ENCODE data around the gene FBXL16.

The FBXL16 gene

DNA sequence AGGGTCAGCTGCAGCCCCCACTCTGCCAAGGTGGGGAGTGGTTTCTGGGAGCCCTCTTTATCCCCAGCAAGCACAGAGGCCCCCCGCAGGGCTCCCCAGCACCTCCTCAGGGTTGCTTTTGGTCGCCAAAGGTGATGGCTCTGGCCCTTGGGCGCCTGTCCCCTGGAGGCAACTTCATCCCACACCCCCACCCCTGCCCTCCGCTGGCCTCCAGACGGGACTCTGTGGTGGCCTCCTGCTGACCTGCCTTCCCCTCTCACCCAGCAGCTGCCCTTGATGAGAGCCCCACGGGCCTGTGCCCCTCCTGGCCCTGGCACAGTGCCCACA, 45.5 kb downstream of the FBXL16 start:
- DNase-seq = no peak

DNA sequence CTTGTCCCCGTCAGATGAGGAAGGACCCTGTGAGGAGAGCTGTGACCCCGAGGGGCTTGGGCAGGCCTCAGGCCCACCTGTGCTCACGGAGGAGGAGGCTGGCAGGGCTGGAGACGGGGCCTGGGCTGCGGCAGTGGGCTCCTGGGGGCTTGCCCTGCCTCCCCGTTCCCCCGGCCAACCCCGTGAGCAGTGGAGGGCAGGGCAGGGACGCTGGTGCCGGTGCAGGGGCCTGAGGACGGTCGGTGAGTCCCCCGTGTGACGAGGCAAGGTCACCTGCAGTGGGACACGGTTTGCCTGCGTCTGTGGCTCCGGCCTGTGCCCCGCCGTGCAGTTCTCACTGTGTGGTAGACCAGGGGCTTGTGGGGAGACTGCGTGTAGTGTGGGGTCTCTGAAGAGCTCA, 46.0 kb downstream of the FBXL16 start:
- DNase-seq = no peak

DNA sequence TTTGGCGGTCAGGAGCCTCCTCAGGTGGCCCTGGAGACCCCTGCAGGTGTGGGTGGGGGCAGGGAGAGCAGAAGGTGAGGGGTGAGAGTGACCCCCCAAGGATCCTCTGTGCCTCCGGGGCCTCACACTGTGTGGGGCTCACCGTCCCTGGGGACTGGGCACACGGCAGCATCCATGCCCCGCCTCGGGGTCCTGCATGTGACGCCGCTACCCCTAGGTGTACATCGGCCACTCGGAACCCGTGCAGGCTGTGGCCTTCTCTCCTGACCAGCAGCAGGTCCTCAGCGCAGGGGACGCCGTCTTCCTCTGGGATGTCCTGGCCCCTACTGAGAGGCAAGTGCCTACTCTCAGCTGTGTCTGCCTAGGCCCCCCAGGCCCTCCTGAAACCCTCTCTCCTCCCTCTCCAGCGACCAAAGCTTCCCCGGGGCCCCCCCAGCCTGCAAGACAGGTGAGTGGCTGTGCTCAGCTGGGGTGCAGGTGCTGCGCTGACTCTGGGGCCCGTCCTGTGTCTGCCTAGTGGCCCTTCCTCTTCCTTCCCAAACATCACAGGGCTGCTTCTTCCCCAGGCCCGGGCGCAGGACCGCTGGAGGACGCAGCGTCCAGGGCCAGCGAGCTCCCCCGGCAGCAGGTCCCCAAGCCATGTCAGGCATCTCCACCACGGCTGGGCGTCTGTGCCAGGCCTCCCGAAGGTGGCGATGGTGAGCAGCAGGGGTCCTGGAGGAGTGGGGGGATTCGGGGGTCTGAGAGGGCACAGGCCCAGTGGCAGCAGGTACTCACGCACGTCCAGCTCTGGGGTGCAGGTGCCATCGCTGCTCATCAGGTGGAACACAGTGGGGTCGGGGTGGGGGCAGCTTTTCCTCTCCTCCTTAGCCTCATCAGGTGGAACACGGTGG, 46.7 kb downstream of the FBXL16 start:
- DNase-seq = no peak

DNA sequence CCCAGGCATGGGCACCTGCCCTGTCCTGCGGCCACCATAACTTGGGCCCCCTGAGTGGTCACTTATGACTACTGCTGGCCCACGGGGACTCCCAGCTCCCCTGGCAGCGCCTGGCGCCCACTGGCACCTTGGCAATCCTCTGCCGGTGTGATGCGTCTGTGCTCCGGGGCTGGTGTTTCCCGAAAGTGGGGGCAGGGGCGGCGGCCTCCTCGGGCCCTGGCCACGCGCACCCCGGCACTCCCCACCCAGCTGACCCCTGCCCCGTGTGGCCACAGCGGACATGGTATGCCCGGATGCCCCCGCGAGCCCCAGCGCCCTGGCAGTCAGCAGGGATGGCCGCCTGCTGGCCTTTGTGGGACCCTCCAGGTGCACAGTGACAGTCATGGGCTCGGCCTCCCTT, 48.1 kb downstream of the FBXL16 start:
- DNase-seq = no peak

DNA sequence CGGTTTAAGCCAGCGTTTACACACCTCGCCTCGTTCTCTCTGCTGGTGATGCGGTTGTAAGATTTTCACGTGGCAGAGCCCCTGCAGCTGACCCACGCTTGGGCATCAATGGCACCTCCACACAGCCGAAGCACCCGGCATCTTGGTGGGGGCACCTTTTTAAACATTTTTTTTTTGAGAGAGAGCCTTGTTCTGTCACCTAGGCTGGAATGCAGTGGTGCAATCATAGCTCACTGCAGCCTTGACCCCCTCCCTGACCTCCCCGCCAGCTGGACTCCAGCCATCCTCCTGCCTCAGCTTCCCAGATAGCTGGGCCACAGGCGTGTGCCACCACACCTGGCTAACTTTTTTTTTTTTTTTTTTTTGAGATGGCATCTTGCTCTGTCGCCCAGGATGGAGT, 51.6 kb downstream of the FBXL16 start:
- DNase-seq = no peak

DNA sequence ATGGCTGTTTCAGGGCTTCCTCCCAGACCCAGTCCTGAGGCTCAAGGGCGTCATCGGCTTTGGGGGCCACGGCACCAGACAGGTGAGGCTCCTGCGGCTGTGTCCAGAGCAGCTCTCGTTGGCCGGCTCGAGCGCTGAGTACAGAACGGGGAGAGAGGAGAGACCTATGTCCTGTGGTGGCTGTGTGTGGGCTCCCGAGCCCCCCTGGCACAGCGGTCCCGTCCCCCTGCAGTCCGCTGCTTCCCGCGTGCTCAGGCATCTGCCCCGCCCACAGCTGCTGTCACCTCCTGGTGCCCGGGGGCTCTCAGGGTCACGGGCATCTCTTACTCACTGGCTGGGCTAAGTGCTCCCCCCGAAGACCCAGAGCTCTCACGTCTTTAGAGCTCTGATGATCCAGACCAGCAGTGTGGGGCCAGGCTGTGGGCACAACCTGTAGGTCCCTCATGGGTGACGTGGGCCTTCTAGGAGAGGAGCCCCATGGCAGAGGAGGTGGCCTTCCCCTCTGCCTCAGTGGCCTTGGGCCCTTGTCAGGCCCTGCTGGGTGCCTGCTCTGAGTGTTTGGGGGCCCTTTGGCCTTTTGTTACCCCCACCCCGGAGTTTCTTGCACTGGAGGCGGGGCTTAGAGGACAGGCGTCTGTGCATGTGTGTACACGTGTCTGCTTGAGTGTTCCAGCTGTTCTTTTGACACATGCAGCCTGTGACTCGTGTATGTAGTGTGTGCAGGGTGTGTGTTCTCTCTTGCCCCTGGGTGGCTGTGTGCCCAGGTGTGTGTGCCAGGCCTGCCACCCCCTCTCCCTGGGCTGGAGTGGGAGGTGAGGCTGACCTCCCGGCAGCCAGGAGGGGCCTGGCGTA, 52.9 kb downstream of the FBXL16 start:
- no peak for DNase-seq

DNA sequence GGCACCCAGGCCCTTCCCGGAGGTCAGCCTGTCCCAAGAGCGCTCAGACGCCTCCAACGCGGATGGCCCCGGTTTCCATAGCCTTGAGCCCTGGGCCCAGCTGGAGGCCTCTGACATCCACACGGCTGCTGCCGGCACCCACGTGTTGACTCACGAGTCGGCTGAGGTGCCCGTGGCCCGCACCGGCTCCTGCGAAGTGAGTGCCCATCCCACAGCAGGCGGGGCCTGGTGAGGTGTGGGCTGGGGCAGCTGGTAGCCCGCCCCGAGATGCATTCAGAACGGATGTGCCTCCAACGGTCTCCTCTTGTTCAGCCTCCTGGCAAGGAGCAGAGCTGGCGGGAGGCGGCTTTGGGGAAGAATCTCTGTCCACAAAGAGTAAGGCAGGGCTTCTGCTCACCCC, 53.8 kb downstream of the FBXL16 start:
- no peak for DNase-seq

DNA sequence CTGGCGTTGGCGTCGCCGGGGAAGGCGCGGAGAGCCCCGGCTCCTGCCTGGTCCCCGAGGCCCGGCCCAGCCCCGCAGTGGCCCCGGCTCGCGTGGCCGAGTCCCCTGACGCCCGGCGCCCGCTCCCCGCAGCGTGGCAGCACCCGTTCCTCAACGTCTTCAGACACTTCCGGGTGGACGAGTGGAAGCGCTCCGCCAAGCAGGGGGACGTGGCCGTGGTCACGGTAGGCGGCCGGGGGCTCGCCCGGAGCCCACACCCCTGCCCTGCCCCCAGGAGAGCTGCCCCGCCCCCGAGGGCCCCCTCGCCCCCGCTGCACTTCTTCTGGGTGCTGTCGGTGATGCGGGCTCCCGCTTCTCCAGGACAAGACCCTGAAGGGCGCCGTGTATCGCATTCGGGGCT, 56.0 kb downstream of the FBXL16 start:
- peak; percentile 53 for DNase-seq

DNA sequence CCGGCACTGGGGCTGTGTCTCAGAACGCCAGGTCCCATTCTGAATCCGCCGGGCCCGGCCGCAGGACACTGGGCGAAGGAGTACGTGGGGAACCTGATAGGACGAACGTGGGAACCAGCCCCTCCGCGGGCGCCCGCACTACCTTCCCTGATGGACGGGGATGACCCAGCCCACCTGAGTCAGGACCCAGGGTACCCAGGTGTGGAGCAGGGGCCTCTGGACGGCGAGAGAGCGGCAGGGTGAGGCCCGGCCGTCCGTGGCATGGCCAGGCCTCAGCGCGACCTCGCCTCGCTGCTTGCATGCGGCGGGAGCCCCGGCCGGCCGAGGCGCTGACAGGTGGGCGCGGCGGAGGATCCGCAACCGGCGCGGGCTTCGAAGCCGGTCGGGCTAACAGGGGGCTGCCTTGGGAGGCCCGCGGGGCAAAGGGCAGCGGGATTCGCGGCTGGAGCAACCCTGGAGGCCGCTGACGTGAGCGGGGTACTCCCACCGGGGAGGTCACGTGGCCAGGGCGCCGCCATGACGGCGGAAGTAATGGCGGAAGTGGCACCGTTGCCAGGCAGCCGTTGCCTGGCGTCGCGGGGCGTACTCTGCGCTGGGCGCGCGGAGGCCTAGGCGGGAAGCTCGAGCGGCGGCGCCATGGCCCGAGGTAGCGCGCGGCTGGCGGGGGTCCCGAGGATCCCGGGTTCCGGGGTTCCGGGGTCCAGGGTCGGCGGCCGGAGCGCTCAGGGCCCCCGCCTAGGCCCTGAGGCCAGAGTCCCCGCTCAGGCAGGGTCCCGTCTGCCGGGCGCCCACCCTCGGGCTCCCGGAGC, 56.6 kb downstream of the FBXL16 start, which contains the start of gene WDR90:
WDR90 (plus strand) TSS at position 585 of the 809 bp plus-strand sequence; CDS start at position 637, 52 bp downstream.
- peak; percentile 97 for DNase-seq

DNA sequence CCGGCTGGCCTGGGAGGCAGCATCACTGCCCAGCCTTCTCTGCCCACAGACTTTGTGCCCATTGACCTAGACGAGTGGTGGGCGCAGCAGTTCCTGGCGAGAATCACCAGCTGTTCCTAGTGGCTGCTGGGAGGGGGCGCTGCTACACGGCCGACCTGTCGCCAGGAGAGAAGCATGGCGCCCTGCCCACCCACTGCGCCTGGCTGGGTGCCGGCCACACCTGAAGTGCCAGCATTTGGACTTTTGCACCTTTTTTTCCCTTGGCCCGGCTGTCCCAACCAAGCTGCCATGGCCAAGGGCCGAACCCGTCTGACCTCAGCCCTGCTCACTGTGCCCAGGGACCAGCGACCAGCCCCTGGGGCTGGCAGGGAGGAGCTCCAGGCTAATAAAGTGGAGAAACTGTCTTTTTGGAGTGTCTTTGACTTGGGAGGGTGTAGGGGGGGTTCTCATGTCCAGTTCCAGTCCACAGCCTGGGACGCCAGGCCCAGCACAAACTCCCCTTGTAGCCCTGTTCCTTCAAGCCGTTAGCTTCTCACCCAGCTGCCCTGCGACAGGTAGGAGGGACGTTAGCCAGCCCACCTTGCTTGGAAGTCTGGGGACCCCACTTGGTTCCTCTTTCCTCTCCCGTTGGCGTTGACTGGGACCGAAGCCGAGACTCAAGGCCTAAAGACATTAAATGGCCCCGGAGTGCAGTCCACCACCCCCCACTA, 57.4 kb downstream of the FBXL16 start:
- peak; percentile 76 for DNase-seq

DNA sequence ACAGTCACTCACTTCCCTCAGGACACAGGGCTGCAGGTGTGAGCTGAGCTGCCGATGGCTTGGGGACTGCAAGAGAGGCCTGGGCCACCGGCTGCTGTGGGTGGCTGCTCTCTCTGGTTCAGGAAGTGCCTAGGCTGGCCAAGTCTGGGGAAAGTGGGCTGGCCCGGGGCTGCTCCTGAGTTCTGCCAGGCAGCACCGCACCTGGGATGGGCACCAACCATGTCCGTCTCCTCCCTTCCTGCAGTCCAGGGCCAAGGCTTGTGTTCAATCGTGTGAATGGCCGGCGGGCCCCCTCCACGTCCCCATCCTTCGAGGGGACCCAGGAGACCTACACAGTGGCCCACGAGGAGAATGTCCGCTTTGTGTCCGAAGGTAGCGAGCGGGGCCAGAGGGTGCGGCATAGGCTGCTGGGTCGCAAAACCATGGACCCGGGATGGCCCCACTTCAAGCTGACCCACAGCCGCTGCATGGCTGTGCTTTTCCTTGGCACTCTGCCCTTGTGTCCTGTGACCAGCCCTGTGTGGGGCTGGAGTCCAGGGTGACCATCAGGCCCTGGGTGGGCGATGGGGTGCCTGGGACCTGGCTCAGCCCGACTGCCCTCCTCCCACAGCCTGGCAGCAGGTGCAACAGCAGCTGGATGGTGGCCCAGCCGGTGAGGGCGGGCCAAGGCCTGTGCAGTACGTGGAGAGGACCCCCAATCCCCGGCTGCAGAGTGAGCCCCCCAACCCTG, 58.3 kb downstream of the FBXL16 start:
- no peak for DNase-seq

DNA sequence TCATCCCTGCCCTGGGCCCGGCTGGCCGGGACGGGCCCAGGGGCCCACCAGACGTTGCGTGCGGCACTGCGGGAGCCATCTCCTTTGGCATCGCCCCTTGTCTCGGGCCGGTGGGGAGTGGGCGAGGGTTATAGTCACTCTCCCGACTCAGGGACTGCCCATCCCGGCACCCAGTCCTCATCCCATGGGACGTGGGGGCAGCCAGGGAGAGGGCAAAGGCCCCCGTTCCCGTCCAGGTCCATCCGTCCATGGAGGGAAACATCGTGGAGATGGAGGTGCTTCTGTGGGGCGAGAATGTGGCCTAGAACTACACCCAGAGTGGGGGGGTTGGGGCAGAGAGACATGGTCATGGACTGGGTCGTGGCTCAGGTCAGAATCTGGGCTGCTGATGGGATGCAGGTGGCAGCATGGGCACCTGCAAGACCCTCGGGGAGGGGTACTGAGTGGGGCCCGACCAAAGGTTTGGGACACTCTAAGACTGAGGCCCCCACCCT, 58.9 kb downstream of the FBXL16 start:
- no peak for DNase-seq

DNA sequence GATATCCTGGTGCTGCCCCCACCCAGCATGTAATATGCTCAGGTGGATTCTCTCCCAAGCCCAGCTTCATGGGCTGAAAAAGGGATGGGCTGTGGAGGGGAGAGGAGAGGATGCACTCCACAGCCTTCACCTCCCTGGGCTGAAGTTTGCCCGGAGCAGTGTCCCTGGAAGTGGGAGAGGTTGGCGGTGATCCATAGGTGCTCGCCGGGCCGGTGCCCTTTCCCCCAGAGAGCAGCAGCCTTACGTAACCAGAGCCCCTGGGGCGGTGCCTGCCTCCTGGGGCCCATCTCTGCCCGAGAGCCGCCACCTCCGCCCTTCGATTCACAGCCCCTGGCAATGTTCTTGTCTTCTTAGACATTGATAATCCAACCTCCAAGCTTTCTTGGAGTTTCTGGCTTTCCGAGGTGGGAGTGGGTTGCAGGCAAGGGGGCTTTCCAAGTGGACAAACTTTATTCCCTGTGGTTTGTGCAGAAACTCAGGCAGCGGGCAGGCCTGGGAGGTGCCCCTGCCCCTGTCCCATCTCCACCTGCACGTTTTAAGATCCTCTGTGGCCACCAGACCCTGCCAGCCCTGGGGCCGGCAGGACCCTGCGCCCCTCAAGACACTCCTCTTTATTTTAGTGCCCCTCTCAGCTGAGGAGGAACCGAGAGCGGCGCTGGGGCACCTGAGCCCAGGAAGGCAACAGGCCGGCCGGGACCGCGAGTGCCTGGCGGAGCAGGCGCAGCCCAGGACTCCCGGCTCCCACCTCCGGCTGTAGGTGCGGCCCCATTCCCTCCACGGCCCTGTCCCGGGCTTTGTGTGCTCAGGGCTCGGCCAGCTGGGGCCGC, 59.5 kb downstream of the FBXL16 start:
- no peak for DNase-seq

DNA sequence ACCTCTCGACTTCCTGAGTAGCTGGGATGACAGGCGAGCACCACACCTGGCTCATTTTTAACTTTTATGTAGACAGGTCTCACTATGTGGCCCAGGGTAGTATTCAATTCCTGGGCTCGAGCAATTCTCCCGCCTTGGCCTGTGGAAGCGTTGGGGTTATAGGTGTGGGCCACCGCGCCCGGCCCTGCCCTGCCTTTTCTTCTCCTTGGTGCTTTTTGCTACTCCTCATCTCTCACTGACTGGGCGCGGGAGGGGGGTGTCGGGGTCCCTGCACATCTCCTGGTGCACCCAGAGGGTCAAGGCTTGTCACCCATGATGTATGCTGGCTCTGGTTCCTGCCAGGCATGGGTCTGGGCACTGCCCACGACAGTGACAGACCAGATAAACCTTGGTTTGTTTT, 61.0 kb downstream of the FBXL16 start:
- no peak for DNase-seq

DNA sequence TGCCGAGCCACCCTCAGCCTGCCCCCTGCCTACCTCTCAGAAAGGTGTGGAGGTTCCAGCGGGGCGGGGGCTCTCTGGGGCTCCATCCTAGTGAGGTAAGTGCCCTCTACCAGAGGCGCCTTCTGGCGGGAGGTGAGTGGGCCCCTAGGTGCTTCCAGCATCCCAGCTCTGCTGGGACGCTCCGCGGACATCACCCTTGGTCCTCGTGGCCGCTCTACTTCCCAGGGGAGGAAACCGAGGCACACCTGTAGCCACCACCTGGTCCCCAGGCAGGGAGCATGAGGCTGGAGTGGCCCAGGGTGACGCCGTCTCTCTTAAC, 62.6 kb downstream of the FBXL16 start:
- no peak for DNase-seq

All from stimulated activated CD4-positive, alpha-beta T cell treated with anti-CD3 and anti-CD28 coated beads, Interleukin-15, amount 100 ng/mL, for 24 hours (primary cell).